K562 (cell line): ENCODE measurements around the gene GMIP. TPM values are rescaled to one million over a fixed set of nuclear protein-coding genes. Genes with fewer than 3 reads are reported as not detected.

ENCODE experiments used
- AFF4 ChIP-seq: sonication (generic); formaldehyde crosslinking; IDR thresholded peaks from 2 replicates; pipeline ENCODE4 v1.8.0; 2023; ENCODE audit warnings: mild to moderate bottlenecking, missing genetic modification reagents
- ATF1 ChIP-seq, 2 experiments: fragments of 450-650 bp in 1 of 2; IDR thresholded peaks; 2 replicates each; pipeline ENCODE4 v1.6.1; 2016; ENCODE audit warnings: missing compliant biosample characterization in 1 of 2, missing genetic modification characterization in 1 of 2
- EP400 ChIP-seq: fragments of 450-650 bp; IDR thresholded peaks from 2 replicates; pipeline ENCODE4 v1.6.1; 2017; ENCODE audit warnings: antibody characterized with exemption, mild to moderate bottlenecking, moderate library complexity
- ETV1 ChIP-seq: fragments of 450-650 bp; conservative IDR thresholded peaks from 2 replicates; pipeline ENCODE4 v1.6.1; 2016; ENCODE audit warnings: missing genetic modification characterization, control low read depth, low read depth, missing compliant biosample characterization
- ETV5 ChIP-seq: sonication (generic); formaldehyde crosslinking; IDR thresholded peaks from 2 replicates; pipeline ENCODE4 v1.4.0; 2020; ENCODE audit warnings: low read depth, mild to moderate bottlenecking, missing genetic modification reagents
- GMEB1 ChIP-seq: fragments of 250-450 bp; sonication (Bioruptor Pico); IDR thresholded peaks from 2 replicates; pipeline ENCODE4 v1.4.0; 2020; ENCODE audit warnings: mild to moderate bottlenecking
- MNT ChIP-seq, 2 experiments: fragments of 450-650 bp; conservative IDR thresholded peaks; 2 replicates each; pipeline ENCODE4 v1.6.1; 2017; ENCODE audit warnings: mild to moderate bottlenecking in 2 of 2, moderate library complexity in 2 of 2
- NKRF ChIP-seq: fragments of 450-650 bp; IDR thresholded peaks from 2 replicates; pipeline ENCODE4 v1.6.1; 2016; ENCODE audit warnings: borderline replicate concordance
- PHF20 ChIP-seq: fragments of 450-650 bp; IDR thresholded peaks from 2 replicates; pipeline ENCODE4 v1.6.1; 2018; ENCODE audit not compliant: partially characterized antibody
- RFX1 ChIP-seq: fragments of 450-650 bp; IDR thresholded peaks from 2 replicates; pipeline ENCODE4 v1.6.1; 2016; ENCODE audit warnings: mild to moderate bottlenecking, moderate library complexity
- ZBTB11 ChIP-seq, 3 experiments: fragments of 200-800 bp in 1 of 3; fragments of 250-450 bp in 1 of 3; fragments of 450-650 bp in 1 of 3; sonication (Bioruptor Pico) in 1 of 3; sonication (Bioruptor generic) in 1 of 3; formaldehyde crosslinking in 1 of 3; IDR thresholded peaks; 2 replicates each; pipeline versions ENCODE4 v1.6.1 to v1.8.0; 2016 to 2022; ENCODE audit warnings: mild to moderate bottlenecking in 2 of 3, missing genetic modification characterization in 2 of 3, missing compliant biosample characterization in 1 of 3, moderate library complexity in 1 of 3
- ZNF583 ChIP-seq: fragments of 250-450 bp; sonication (Bioruptor Pico); IDR thresholded peaks from 2 replicates; pipeline ENCODE4 v1.4.0; 2020
- polyA plus RNA-seq, 8 experiments: library from polyadenylated mRNA; depleted of rRNA in 4 of 8; stranded (reverse) in 5 of 8; unstranded in 3 of 8; fragments of >200 nt; fragmentation: Nextera tagmentation in 2 of 8; fragmentation: Illumina TruSeq in 1 of 8; extraction: Ambion mirVana in 2 of 8; extraction: Trizol in 1 of 8; gene quantifications; 2 replicates each; pipeline versions ENCODE4 v1.2.1 to v1.2.3, GENCODE V29; 2011 to 2014; ENCODE audit warnings: inconsistent platforms in 1 of 8, missing spikeins in 1 of 8
- total RNA-seq, 7 experiments: library from RNA; depleted of rRNA in 6 of 7; stranded (reverse); fragments of >200 nt in 6 of 7; fragmentation: Illumina TruSeq in 2 of 7; extraction: Trizol in 2 of 7; gene quantifications; 2 replicates each; pipeline versions ENCODE4 v1.2.1 to v1.2.3, GENCODE V29; 2011 to 2021; ENCODE audit warnings: low replicate concordance in 1 of 7

Gene GMIP
- total and polyA plus RNA-seq, 9 of the 15 experiments (the other 6 are each of a cell fraction or from before 2014, with no cell fraction given) = 0.14 to 15.8 (median 3.2) TPM

GRCh38 chr19:19663256-19664120 lies 20.0 kb upstream of the GMIP start, which contains the start of gene ATP13A1 (continued):
- TF ChIP-seq AFF4 (CRISPR knock-in tag) (0 out of 2 replicates have a peak, but pooled peaks have one; percentile 16), ETV5 (CRISPR knock-in tag) (peak; percentile 87; the same call in 1 of the 2 replicates), GMEB1 (peak; percentile 66), RFX1 (peak; percentile 87), NKRF (peak; percentile 80; the same call in 1 of the 2 replicates), ETV1 (tag) (peak; percentile 95), ZNF583 (CRISPR knock-in tag) (no peak), PHF20 (peak; percentile 88), ATF1 (CRISPR knock-in tag; IDR thresholded peaks at IDR 0.05) (no peak), ATF1 (tag; IDR thresholded peaks at IDR 0.05) (peak; percentile 71), MNT (conservative IDR thresholded peaks at IDR 0.05) (peak; percentile 61 to 81; a peak in 3 of 4 replicates), EP400 (peak; percentile 94), ZBTB11 (CRISPR knock-in tag; IDR thresholded peaks at IDR 0.05) (peak; percentile 46 to 93 (median 48); a peak in 4 of 6 replicates)
